GM18907 (cell line): ENCODE data around the gene STK33.

ENCODE experiments used
- ATAC-seq: cut with Tn5 transposase; IDR thresholded peaks from one replicate; pipeline ENCODE4 v1.9.1; 2021; ENCODE audit warnings: mild to moderate bottlenecking, moderate library complexity; ENCODE audit not compliant: unreplicated experiment

The STK33 gene

DNA sequence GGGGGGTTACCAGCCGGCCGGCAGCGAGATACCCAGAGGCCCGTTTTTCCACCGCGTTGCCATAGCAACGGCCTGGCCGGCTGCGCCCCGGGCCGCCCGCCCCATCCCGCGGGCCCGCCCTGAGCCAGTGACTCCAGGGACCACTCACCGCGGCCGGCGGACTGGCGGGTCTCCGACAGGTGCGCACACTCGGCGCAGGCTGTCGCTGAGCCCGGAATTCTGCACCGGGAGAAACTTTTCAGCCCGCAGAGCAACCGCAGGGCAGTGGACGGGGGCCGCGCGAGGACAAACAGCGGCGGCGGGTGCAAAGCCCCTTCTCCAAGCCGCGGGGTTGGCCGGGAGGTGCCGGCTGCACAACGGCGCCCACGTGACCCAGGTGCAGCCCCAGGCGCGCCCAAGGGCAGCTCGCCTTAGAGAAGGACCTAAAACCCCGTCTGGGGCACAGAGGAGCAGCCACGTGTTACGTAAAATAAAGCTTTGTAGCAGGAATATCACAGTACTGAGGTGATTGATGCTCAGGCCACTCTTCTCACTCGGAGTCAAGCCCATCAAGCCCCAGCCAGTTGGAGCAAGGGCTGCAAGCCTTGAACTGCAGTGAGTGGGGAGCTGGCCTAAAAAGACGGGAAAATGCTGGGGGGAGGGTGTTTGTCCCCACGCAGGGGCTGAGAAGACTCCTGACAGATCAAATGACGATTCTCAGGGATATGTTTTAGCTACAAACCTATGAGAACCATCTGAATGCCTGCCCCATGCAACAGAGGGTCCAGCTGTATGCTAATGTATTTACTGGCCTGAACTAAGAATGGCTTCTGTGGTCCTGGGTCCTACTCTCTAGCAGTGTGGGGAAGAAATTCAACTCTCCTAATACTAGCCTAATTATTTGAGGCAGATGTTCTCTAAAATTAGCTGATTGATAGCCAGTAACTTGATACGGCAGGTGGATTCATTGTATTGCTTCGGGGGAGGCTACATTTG lies at the start of gene STK33:
STK33 (minus strand) TSS at position 294 of the 975 bp plus-strand sequence. CDS start 119,323 bp downstream, outside the sequence.
- ATAC-seq, result peak; percentile 89

- no peak for ATAC-seq
Measured at GRCh38 chr11:8642196-8642841, 48.3 kb upstream of the STK33 start.

GRCh38 chr11:8641332-8641731 lies 47.3 kb upstream of the STK33 start:
- no peak for ATAC-seq

- ATAC-seq, result no peak
Measured at GRCh38 chr11:8640267-8640906, 46.4 kb upstream of the STK33 start.

DNA sequence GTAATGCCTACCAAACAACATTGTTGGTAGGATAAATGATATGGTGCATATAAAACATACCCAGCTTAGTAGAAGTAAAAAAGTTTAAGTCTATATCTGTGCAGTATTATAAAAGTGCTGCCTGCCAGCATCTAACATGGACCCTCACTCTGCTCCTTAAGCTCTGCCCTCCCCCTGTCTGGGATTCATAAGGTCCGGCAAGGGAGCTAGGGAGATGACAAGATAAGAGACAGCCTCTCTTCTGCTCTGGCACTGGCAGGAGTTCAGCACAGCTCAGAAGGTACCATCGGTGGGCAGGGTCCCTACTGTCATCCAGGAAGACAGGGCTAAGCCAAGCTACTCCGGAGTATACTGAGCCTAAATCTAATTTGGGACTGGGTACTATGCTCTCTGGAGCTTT lies 45.6 kb upstream of the STK33 start:
- ATAC-seq, result no peak

GRCh38 chr11:8638300-8638699 lies 44.3 kb upstream of the STK33 start:
- no peak for ATAC-seq

- no peak for ATAC-seq
Measured at GRCh38 chr11:8636127-8636526, 42.1 kb upstream of the STK33 start.

GRCh38 chr11:8634498-8634897 lies 40.5 kb upstream of the STK33 start:
- ATAC-seq, result no peak

DNA sequence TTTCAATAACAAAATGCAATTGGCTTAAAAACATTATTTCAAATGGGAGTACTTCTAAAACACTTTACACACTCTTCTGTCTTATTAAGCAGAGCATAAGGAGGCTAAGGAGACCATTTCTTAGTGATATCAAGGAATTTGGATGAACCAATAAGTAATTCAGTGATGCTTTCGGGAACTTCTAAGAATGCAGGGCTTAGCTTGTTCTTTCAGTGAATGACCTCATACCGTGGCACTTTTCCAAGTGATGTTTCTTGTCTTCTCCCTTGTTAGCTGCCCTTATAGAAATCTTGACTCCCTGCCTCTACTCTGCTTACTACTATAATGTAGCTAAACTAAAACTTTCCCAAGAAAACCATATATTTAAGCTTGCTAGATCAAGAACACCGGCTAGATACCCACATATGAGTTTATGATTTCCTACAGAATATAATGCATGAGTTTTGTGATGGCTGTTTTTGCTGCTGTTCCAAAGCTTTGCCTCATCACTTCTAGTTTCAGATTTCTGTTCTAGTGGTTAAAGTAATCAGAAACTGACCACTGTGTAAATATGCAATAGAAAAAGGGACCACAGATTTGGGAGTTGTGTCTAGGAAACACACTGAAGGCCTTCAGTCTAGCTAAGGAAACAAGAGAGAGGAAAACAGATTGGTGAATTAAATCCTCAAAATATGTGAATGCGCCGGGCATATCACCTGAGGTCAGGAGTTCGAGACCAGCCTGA lies 37.5 kb upstream of the STK33 start:
- no peak for ATAC-seq

- ATAC-seq, result no peak
Measured at GRCh38 chr11:8624698-8625097, 30.7 kb upstream of the STK33 start.

DNA sequence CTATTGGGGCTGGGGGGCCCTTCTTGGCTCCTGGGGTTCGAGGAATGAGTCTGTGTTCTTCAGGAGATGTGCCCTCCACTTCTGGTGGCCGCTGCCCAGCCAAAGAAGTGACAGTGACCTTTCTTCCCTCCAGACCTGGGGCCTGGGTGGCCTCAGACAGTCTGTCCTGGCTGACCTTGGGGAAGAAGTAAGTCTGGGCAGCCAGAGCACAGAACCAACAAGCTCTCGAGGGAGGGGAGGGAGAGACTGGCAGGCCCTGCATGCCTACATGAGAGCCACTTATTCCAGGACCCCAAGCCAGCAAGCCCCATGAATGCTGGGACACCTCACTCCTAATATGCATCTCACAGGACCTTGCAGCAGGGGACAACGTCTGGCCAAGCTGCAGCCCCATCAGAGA lies 27.1 kb upstream of the STK33 start:
- ATAC-seq, result no peak

DNA sequence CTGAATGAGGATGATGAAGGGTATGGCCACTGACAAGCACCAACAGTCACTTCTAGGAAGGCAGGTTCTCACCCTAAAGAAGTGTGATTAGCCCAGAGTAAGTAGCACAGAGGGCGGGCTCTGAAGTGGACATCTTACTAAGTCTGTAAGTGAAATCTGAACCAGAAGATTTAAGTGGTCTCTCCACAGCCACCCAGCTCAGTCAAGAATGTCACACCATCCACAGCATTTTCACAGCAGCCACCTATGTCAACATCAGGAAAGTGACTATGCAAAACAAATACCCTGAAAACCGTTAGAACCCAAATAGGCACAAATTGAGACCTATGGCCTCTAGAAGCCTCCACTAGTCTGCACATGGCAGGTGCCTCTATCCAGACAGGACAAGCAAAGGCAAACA lies 23.0 kb upstream of the STK33 start:
- no peak for ATAC-seq

DNA sequence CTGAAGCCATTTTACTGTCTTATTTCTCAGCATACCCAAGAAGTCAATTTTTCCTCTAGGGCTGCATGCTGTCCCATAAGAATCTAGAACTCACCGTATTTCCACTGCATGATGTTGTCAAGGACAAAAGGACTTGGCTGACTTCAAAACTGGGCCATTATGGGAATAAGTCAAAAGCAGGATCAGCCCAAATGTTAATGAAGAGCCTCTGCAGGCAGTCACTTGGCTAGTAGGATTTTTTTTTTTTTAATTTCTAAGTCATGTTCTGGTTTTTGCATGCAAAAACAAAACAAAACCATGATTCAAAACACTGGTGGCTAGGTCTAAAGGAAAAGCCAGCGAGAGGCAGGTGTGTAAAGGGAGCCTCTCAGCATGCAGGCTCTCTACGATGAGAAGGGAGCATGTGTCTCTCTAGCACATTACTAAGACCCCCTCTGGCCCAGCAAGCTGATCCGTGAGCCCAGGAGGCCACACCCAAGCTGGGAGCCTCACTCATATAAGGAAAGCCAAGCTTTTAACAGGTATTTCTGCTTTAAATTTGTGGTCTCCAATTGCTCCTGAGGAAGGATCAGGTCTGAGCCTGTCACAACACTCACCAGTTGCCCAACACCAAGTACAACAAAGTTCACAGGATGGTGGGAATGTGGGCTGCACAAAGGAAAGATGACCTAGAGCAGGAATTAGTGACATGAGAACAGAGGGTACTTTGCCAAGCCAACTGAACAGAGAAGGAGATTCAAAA lies 21.4 kb upstream of the STK33 start:
- no peak for ATAC-seq

GRCh38 chr11:8614497-8614896 lies 20.5 kb upstream of the STK33 start:
- ATAC-seq, result no peak

DNA sequence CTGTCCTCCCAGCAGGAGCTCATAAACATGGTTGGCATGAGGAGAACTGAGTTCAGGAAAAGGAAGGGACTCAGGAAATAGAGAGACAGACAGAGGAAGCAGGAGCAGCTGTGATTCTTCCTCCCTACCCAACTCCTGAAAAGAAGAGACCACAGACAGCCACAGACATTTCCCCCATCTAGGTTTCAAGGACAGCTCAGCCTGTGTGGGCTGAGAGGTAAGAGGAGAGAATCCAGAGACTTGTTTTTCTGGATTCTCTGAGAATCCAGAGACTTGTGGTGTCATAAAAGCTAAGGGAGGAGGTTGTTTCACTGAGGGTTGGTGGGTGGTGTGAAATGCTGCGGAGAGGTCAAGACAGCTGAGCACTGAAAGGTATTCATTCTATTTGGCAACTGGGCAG lies 19.0 kb upstream of the STK33 start:
- ATAC-seq, result no peak

DNA sequence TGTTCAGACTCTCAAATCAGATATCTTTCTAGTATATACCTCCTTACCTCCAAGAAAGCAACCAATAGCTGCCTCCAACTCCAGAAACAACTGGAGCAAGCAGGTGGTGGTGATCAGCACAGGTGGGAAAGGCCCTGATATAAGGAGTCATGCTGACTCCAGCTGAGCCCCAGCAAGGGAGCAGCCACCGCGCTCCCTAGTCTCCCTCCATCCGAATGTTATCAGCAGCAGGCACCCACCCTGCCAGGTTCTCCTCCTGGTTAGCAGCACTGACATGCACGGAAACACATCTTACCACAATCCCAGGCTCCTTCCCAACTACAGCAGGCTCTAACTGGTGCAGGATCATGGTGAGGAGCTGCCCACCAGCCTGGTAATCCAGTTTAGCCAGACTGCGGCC lies 18.5 kb upstream of the STK33 start:
- ATAC-seq, result no peak

GRCh38 chr11:8610532-8611116 lies 16.6 kb upstream of the STK33 start:
- no peak for ATAC-seq

DNA sequence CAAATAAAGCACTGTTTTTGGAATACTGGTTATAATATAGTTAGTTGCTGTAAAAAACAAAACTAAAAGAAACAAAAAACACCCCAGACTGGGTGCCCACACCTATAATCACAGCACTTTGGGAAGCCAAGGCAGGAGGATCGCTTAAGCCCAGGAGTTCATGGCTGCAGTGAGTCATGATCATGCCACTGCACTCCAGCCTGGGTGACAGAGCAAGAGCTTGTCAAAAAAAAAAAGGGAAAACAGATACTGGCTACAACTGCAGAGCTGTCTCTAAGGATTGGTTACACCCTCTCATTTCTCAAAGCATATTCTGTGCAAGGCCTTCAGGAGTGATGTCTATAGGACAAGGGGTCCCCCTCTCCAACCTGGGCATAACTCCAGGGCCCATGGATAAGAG lies 14.6 kb upstream of the STK33 start:
- ATAC-seq, result no peak

- no peak for ATAC-seq
Measured at GRCh38 chr11:8605971-8606563, 12.0 kb upstream of the STK33 start.
